Stimulated activated CD8-positive, alpha-beta memory T cell treated with anti-CD3 and anti-CD28 coated beads, Interleukin-4, amount 100 ng/mL, for 1 hour (primary cell): ENCODE measurements around the gene ZNF691.
"Not testable (repeated sequence)": the region's sequence is repeated elsewhere in the genome, so short reads cannot be mapped to it uniquely, and the experiment has no call there.

Source experiments
- DNase-seq, 2 donors: peaks; one replicate each; pipeline ENCODE4 v3.0.0-alpha.2; 2020; ENCODE audit warnings: low read depth in 2 of 2, low spot score in 1 of 2

ZNF691 gene

DNA sequence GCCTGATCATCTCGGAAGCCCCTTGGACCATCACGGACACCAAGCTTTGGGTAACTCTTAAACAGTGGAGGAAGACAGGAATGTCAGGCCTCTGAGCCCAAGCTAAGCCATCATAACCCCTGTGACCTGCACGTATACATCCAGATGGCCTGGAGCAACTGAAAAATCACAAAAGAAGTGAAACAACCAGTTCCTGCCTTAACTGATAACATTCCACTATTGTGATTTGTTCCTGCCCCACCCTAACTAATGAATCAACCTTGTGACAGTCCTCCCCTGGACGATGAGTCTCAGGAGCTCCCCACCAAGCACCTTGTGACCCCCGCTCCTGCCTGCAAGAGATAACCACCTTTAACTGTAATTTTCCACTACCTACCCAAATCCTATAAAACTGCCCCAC, 13.0 kb downstream of the ZNF691 start:
- DNase-seq = not testable (repeated sequence)

DNA sequence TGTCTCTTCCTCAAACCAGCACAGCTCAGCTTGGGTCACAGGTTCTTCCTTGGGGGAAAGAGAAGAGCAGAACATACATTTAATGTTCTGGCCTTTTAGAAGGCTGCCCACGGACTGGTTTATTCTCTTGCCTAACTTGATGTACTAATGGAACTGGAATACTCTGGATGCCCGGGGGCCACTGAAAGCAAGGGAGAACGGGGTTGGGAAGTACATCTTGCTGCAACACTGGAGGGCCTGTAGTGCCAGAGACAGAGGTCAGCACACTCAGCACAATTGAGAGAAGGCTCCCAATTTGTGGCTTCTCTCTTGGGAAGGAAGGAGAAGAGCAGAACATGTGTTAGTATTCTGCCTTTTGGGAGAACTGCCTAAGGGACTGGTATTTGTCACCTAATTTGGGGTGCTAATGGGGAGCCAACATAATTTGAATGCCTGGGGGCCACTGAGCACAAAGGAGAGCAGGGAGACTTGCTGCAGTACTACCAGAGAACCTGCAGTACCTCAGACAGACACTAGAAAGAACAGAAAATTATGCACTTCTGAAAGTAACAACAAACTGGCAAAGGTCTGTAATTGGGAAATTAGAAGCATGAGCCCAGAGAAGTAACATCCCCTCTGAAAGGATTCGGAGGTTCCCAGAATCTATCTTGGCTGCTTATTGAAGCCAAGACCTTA, 14.1 kb downstream of the ZNF691 start:
- DNase-seq = no peak

DNA sequence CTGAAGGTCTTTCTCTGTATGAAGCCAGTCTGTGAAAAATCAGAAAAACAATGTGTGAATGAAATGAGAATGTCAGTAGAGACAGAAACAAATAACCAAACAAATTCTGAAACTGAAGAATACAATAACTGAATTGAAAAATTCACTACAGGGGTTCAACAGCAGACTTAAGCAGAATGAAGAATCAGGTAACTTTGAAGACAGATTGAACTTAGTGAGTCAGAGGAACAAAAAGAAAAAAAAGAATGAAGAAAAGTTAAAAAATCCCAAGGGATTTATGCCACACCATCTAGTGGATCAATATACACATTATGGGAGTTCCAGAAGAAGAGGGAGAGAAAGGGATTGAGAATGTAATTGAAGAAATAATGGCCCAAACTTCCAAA, 14.6 kb downstream of the ZNF691 start:
- no peak for DNase-seq

DNA sequence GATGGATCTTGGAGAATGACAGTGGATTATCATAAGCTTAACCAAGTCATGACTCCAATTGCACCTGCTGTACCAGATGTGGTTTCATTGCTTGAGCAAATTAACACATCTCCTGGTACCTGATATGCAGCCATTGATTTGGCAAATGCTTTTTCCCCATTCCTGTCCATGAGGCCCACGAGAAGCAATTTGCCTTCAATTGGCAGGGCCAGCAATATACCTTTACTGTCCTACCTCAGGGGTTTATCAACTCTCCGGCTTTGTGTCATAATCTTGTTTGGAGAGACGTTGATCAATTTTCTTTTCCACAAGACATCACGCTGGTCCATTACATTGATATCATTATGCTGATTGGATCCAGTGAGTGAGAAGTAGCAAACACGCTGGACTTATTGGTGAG, 20.1 kb downstream of the ZNF691 start:
- DNase-seq = no peak

DNA sequence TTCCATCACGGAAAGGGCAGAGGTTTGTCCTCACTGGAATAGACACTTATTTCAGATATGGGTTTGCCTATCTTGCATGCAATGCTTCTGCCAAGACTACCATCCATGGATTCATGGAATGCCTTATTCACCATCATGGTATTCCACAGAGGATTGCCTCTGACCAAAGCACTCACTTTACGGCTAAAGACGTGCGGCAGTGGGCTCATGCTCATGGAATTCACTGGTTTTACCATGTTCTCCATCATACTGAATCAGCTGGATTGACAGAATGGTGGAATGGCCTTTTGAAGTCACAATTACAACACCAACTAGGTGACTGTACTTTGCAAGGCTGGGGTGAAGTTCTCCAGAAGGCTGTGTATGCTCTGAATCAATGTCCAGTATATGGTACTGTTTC, 22.1 kb downstream of the ZNF691 start:
- DNase-seq = not testable (repeated sequence)

DNA sequence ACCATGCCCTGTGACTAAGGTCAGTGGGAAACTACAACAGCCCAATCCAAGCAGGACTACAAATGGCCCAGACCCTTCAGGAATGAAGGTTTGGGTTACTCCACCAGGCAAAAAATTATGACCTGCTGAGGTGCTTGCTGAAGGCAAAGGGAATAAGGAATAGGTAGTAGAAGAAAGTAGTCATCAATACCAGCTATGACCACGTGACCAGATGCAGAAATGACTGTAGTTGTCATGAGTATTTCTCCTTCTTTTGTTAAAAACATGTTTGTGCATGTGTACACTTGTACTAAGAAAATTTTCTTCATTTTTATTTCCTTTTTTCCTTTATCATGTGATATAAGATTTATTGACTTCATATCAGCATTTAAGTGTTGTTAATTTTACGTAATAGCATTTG, 22.8 kb downstream of the ZNF691 start:
- not testable (repeated sequence) for DNase-seq

DNA sequence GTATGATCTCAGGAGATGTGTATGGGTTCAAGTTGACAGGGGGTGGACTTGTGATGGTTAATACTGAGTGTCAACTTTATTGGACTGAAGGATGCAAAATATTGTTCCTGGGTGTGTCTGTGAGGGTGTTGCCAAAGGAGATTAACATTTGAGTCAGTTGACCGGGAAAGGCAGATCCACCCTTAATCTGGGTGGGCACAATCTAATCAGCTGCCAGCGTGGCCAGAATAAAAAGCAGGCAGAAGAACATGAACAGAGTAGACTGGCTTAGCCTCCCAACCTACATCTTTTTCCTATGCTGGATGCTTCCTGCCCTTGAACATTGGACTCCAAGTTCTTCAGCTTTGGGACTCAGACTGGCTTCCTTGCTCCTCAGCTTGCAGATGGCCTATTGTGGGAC, 23.3 kb downstream of the ZNF691 start:
- DNase-seq = not testable (repeated sequence)

DNA sequence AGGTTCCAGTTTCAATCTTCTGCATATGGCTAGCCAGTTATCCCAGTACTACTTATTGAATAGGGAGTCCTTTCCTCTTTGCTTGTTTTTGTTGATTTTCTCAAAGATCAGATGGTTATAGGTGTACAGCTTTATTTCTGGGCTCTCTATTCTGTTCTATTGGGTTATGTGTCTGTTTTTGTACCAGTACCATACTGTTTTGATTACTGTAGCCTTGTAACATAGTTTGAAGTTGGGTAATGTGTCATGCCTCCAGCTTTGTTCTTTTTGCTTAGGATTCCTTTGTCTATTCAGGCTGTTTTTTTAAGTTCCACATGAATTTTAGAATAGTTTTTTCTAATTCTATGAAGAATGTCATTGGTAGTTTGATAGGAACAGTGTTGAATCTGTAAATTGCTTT, 26.7 kb downstream of the ZNF691 start:
- not testable (repeated sequence) for DNase-seq

DNA sequence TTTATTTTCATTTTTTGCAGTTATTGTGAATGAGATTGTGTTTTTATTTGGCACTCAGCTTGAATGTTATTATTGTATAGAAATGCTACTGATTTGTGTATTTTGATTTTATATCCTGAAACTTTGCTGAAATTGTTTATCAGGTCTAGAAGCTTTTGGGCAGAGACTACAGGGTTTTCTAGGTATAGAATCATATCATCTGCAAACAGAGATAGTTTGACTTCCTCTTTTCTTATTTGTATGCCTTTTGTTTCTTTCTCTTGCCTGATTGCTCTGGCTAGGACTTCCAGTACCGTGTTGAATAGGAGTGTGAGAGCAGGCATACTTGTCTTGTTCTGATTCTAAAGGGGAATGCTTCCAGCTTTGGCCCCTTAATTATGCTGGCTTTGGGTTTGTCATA, 27.3 kb downstream of the ZNF691 start:
- DNase-seq = no peak

DNA sequence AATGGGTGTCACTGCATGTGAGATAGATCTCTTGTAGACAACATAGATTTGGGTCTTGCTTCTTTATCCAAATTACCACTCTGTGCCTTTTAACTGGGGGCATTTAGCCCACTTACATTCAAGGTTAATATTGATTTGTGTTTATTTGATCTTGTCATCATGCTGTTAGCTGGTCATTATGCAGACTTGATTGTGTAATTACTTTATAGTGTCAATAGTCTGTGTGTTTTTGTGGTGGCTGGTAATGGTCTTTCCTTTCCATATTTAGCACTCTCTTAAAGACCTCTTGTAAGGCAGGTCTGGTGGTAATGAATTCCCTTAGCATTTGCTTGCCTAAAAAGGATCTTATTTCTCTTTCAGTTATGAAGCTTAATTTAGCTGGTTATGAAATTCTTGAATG, 29.6 kb downstream of the ZNF691 start:
- no peak for DNase-seq

DNA sequence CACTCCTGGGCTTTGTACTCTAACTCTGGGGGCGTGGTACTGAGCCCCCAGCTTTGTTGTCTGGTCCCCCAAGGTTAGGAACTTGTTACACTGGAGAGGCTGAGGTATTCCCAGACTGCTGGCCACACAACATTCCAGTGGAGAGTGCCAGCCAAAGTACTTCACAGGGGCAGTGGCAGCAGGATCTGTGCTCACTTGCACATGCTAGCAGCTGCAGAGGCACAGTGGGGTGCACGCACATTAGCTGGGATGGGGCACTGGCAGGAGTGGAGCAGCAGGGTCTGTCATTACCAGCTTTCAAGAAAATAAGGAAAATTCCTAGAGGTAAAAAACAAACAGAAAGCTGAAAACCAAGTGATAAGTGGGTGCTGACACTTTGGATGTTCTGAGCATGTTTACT, 31.0 kb downstream of the ZNF691 start:
- DNase-seq = no peak

DNA sequence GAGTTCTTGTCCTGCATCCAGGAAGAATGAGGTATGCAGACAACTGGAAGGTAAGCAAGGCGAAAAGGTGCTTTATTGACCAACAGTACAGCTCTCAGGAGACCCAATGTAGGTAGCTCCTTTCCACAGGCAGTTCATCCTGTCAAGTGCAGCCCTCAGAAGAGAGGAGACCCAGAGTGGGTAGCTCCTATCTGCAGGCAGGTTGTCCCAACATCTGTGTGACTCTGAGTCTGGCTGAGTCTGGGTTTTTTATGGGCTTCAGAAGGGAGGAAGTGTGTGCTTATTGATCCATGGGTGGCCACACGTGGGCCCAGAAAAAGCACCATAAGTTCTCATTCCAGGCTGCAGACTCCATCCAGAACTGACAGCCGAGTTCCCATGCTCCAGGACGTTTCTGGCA, 34.0 kb downstream of the ZNF691 start:
- DNase-seq = no peak

DNA sequence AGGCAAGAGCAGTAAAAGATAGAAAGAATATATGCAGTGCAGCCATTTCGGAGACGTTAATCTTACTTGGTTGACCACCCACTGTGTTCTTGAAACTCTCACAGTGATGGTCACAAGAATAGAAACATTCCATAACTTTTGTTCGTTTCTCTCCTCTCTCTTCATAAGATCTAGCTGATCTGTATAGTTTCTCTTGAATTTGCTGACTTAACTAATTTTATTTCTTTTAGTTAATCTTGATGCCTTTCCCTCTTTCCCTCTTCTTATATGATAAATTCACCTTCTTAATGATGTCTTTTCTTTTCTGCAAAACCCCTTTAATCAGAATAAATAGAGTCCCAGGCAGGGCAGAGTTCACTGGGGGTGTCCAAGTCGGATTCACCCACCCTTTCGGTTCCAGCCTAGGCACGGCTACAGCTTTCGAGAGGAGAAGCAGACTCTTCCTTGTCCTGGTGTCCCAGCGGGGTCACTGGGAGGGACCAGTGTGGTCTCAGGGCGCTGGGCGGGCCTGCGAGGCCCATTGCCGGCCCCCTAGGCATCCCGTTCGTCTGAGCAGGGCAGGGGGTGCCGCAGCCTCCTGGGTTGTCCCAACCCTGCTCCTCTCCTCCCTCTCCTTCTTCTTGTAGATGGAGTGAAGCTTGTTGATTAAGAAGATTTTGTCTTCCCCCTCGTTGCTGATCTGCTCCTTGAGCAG, 39.8 kb downstream of the ZNF691 start:
- DNase-seq = no peak

DNA sequence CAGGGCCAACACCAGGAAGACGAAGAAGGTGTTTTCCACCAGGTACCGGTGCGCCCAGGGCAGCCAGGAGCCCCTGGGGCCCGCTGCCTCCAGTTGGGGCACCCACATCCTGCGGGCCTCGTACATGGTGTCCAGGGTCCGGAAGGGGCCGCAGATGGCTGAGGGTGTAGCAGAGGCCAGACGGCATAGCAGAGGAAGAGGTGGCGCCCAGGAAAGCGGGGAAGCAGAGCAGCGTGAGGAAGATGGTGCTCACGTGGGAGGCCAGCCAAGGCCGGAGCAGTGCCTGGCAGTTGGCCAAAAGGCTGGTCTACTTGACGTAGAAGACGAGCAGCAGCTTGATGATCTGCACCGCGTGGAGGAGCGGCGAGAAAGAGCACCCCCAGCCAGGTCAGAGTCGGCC, 40.4 kb downstream of the ZNF691 start:
- DNase-seq = no peak

DNA sequence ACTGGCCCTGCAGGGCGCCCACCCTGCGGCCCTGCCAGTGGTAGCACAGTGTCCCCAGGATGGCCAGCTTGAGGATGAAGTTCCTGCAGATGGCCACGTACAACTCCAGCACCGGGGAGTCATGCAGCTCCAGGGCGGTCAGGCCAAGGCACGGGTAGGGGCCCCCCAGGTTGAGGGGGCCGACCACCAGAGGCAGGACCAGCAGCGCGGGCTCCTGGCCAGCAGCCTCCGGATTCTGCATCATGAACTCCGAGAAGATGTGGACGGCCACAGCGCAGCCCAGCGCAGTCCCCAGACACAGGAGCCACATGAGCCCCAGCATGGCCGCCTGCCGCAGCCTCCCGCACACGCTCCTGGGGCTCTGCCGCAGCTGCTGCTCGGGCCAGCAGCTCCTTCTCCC, 41.0 kb downstream of the ZNF691 start:
- no peak for DNase-seq

DNA sequence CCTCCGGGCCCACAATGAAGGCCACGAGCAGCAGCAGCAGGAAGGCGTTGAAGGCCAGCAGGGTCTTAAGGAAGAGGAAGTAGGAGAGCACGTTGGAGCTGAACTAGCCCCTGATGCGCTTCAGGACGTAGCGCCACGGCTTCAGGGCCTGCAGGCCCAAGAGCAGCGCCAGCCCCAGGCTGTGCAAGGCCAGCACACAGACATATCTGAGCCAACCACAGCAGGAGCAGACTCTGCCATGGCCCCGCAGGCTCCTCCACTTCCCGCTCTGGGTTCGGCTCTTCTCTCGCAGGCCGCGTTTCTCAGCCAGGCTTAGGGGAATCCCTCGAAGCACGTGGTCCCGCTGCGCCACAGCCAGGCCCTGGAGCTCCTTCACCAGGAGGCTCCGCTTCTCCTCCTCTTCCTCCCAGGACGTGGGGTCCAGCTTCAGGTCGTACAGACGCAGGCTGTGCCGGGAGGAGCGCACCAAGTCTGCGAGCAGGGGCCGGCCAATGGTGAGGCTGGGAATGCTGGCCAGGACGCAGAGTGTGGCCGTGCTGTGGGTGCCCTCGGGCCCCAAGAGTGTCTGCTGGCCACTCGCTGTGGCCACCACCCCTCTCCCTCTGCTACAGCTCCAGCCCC, 41.7 kb downstream of the ZNF691 start:
- no peak for DNase-seq

DNA sequence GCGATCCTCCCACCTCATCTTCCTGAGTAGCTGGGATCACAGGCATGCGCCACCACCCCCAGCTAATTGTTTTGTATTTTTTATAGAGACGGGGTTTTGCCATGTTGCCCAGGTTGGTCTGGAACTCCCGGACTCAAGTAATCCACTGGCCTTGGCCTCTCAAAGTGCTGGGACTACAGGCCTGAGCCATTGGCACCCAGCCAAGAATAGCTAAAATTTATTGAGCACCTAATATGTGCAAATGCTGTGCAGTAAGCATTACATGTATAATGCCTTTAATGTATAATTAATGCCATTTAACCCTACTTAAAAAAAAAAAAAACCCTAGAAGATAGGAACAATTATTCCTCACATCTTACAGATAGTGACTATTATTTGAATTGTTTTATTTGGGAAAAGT, 42.9 kb downstream of the ZNF691 start:
- no peak for DNase-seq

DNA sequence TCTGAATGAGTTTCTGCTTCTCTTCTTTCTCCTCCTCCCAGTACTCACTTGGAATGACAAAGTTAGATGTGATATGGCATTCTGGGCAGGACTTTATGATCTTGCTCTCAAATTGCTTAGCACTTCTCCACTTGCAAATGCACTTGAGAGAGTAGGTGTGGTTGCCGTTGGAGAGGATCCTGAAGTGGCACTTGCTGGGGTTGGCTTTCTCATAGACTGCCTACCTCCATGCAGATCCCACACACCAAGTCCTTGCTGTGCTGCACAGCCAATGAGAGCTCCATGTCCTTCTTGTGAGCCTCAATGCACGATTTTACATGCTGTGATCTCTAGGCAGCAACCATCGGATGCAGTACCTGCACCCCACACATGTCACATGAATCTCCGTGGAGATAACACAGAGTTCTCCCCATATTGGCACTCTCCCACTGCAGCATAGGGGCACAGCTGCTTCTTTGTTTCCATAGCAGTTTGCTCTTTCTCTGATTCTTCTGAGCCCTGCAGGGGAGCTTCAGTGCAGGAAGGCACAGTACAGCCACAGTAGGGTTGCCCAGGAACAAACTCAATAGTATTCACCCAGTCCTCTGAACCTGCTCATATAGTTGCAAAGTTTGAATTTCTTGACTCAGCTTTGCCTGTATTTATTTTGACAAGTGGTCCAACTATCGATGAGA, 45.2 kb downstream of the ZNF691 start:
- no peak for DNase-seq

DNA sequence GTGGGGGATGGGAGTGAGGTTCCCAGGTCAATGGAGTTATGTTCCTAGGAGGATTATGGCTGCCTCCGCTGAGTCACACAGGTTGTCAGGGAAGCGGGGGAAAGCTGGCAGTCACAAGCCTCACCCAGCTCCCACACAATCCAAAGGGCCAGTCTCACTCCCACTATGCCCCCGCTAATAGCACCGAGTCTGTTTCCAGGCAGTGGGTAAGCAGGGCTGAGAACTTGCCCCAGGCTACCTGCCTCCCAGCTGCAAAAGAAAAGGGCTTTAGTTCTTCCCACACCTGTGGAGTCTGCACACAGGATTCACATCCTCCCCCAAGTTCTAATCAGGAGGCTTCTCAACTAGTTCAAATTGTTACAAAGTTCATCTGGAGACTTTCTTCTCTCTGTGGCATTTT, 53.5 kb downstream of the ZNF691 start:
- not testable (repeated sequence) for DNase-seq
